NCI-H1105 (cell line): ENCODE measurements around the gene NFKBIL1.
"Not testable (repeated sequence)": the region's sequence is repeated elsewhere in the genome, so short reads cannot be mapped to it uniquely, and the experiment has no call there.

Experiments
- DNase-seq: peaks from one replicate; lab custom pipeline; 2025; lab: John Stamatoyannopoulos, UW

Gene NFKBIL1

GRCh38 chr6:31546958-31547726 lies at the start of gene NFKBIL1:
NFKBIL1 (plus strand) TSS chr6:31547608; CDS start chr6:31547695, 87 bp downstream.
- peak; percentile 97 for DNase-seq

GRCh38 chr6:31498748-31499147 lies 48.7 kb upstream of the NFKBIL1 start:
- no peak for DNase-seq

- DNase-seq: not testable (repeated sequence)
These were observed 47.8 kb upstream of the NFKBIL1 start for GRCh38 chr6:31499648-31500047.

GRCh38 chr6:31502586-31502985 lies 44.8 kb upstream of the NFKBIL1 start:
- no peak for DNase-seq

- DNase-seq: not testable (repeated sequence)
These were observed 38.4 kb upstream of the NFKBIL1 start for GRCh38 chr6:31509036-31509435.

GRCh38 chr6:31510007-31510406 lies 37.4 kb upstream of the NFKBIL1 start:
- DNase-seq: no peak

- DNase-seq: no peak
These were observed 33.8 kb upstream of the NFKBIL1 start for GRCh38 chr6:31513456-31514165.

GRCh38 chr6:31521835-31522234 lies 25.6 kb upstream of the NFKBIL1 start:
- DNase-seq: no peak

GRCh38 chr6:31525553-31525931 lies 21.9 kb upstream of the NFKBIL1 start:
- no peak for DNase-seq

- DNase-seq: no peak
These were observed 21.3 kb upstream of the NFKBIL1 start for GRCh38 chr6:31525932-31526591.

GRCh38 chr6:31528307-31528777 lies 19.1 kb upstream of the NFKBIL1 start:
- no peak for DNase-seq

- no peak for DNase-seq
These were observed 18.5 kb upstream of the NFKBIL1 start, which contains the start of gene MCCD1 for GRCh38 chr6:31528821-31529328. MCCD1 (plus strand) TSS chr6:31528962; CDS start chr6:31529015, 53 bp downstream.

GRCh38 chr6:31529329-31530150 lies 17.9 kb upstream of the NFKBIL1 start:
- DNase-seq: no peak

GRCh38 chr6:31530659-31531058 lies 16.7 kb upstream of the NFKBIL1 start:
- no peak for DNase-seq

- no peak for DNase-seq
These were observed 16.2 kb upstream of the NFKBIL1 start for GRCh38 chr6:31531162-31531561.

GRCh38 chr6:31531771-31532643 lies 15.4 kb upstream of the NFKBIL1 start:
- DNase-seq: no peak

GRCh38 chr6:31532644-31533454 lies 14.6 kb upstream of the NFKBIL1 start:
- DNase-seq: no peak

GRCh38 chr6:31533455-31533841 lies 14.0 kb upstream of the NFKBIL1 start:
- DNase-seq: no peak

GRCh38 chr6:31534011-31534410 lies 13.4 kb upstream of the NFKBIL1 start:
- no peak for DNase-seq
